22Rv1 (cell line): ENCODE measurements around the gene DISC1.

Experiments
- H3K27ac ChIP-seq: fragments of 450-650 bp; 2 replicates; pipeline ENCODE4 v1.5.1; 2017
- ZFX ChIP-seq: fragments of 450-650 bp; IDR thresholded peaks from 2 replicates; pipeline ENCODE4 v1.6.1; 2017; ENCODE audit warnings: antibody characterized with exemption, borderline replicate concordance
- TF ChIP-seq, protein P1 (sequence below): fragments of 450-650 bp; IDR thresholded peaks from 2 replicates; pipeline ENCODE4 v1.5.1; 2017; ENCODE audit warnings: mild to moderate bottlenecking

Gene DISC1

DNA sequence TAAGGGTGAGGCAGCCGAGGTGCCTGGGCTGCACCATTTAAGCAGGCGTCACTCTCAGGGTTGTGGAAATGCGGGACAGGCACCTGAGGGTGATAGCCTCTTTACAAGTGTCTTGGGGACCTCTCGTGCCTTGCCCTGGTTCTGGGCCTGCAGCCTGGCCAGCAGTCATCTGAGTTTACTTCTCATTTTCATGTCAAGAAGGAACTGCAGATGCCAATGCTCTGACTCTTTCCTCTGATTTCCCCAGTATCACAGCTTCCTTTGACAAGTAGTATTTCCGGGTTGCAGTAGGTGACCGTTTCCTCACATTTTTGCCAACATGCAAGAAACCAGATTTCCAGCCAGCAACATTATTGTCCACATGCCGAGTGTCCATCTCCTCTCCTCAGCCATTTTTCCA is 286.9 kb downstream of the DISC1 start:
- TF ChIP-seq, protein P1, sequence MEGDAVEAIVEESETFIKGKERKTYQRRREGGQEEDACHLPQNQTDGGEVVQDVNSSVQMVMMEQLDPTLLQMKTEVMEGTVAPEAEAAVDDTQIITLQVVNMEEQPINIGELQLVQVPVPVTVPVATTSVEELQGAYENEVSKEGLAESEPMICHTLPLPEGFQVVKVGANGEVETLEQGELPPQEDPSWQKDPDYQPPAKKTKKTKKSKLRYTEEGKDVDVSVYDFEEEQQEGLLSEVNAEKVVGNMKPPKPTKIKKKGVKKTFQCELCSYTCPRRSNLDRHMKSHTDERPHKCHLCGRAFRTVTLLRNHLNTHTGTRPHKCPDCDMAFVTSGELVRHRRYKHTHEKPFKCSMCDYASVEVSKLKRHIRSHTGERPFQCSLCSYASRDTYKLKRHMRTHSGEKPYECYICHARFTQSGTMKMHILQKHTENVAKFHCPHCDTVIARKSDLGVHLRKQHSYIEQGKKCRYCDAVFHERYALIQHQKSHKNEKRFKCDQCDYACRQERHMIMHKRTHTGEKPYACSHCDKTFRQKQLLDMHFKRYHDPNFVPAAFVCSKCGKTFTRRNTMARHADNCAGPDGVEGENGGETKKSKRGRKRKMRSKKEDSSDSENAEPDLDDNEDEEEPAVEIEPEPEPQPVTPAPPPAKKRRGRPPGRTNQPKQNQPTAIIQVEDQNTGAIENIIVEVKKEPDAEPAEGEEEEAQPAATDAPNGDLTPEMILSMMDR: no peak
- no peak for TF ChIP-seq ZFX
- H3K27ac ChIP-seq: no peak overlapping the region

DNA sequence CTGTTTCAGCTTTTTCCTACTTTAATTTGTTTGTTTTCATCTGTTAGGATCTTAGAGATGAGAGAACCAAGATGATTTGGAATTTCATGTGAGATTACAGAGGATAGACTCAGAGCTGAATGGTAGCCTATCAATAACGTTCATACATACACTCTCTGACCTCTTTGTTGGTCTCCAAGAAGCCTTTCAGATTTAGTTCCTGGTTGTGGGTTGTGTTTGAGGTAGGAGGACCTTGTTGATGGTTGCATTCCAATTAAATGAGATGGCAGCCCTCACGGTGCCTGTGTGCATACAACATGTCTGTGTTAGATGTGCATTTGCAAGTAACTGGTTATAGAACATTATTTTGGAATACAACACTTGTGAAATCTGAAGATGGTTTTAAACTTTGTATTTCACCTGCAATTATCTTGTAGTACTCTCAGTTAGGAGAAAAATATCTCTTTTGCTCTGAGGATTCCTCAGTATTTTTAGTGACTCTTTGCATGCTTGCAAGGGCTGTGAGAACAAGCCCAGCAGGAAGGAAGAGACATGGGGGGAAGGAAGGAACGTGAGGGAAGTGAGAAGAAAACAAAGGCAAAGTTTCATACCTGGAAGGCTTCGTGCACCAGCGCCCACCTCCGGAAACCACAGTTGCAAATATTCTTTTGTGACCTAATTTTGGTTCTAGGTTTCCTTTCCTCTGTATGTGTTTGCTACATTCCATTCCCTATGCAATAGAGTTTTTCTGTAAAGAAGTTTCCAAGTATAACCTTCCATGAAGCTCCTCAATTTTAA is 291.8 kb downstream of the DISC1 start:
- H3K27ac ChIP-seq: no peak overlapping the region

DNA sequence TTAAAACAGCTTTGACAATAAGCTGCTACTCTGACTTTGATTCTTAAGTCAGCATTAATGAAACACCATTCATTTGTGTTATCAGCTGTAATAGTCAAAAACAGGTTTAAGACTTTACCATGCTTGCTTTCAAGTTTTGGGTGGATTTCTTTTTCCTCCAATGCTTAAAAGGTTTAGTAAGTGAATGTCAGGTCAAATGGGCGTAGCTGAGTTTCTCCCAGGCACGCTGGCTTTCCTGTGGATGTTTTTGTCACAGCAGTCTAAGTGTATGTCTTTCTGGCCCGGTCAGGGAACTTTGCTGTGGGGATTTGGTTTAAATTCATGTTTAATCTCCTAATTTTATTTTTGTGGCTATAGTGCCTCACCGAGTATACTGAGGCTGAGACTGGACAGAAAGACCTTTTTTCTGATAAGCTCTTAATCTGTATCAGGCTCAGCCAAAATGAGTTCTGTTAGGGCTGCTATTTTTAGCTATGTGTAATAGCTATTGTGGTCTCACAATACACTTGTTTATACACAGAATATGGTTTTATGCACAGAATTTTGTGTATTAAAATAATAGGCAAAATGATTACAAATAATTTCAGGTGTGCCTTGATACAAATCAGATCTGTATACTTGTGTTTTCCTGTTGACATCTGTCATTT is 292.8 kb downstream of the DISC1 start:
- no peak for TF ChIP-seq ZFX
- TF ChIP-seq, protein P1: no peak
- no peak overlapping the region for H3K27ac ChIP-seq

More for the DNA sequence above, 291.8 kb downstream of the DISC1 start:
- TF ChIP-seq, protein P1: no peak
- no peak for TF ChIP-seq ZFX

DNA sequence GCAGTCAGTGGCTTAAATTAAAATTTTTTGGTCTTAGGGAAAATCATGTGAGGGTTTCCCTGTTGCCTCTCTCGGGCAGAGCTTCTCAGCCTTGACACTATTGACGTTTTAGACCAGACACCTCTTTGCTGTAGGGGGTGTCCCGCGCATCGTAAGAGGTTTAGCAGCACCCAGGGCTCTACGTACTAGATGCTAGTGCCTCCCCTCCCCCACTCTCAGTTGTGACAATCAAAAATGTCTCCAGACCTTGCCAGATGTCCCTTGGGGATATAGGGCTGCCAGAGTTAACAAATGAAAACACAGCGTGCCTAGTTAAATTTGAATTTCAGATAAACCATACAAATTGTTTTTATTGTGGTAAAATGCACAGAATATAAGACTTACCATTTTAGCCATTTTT is 293.3 kb downstream of the DISC1 start:
- TF ChIP-seq, protein P1: no peak
- TF ChIP-seq ZFX: no peak
- no peak overlapping the region for H3K27ac ChIP-seq

DNA sequence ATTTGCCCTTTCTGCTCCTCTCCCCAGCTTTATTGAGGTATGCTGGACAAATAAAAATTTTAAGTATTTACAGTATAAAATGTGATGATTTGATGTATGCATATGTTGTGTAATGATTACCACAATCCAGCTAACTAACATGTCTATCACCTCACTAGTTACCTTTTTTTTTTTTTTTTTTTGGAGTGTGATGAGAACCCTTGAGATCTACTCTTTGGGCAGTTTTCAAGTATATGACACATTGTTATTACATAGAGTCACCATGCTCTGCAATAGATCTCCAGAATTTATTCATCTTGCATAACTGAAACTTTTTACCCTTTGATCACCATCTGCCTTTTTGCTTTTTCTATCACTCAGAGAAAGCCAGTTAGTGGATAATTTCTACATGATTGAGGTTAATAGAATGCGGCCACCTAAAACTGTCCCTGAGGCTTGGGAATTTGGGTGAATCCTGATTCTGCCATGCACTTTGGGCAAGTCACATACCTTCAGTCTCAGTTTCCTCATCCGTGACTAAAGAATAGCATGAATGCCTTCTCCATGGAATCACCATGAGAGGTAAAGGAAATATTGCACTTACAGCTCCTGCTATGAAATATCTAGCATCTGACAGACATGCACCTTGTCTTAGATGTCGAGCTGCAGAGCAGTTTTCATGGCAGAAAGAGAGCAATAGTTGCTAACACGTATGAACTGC is 295.2 kb downstream of the DISC1 start:
- TF ChIP-seq, protein P1: no peak
- TF ChIP-seq ZFX: no peak
- no peak overlapping the region for H3K27ac ChIP-seq

DNA sequence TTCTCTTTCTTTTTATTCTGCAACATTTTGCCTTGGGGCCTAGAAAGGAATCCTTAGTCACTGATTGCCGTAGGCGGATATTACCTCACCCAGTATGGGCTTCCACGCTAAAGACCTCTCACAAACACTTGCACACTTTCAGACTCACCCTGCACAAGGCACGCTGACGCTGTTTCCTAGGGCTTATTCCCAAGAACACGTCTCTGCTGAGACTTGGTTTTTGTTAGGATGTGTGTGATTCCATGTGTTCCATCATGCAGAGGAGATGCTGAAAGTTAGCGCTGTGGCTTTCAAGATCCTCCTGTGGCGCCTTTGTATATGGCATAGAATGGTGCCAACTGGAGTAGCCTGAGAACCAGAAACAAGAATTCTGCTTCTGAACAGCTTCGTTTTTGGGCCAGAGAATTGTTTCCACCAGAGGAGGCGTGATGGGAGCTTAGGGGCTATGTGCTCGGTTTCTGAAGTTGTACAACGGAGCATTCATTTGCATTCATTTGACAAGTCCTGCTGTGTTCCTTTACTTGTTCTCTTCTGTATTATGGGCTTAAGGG is 297.0 kb downstream of the DISC1 start:
- no peak for TF ChIP-seq ZFX
- TF ChIP-seq, protein P1: no peak
- H3K27ac ChIP-seq: no peak overlapping the region
